ENCODE data around the gene MED12L.

Gene MED12L

DNA sequence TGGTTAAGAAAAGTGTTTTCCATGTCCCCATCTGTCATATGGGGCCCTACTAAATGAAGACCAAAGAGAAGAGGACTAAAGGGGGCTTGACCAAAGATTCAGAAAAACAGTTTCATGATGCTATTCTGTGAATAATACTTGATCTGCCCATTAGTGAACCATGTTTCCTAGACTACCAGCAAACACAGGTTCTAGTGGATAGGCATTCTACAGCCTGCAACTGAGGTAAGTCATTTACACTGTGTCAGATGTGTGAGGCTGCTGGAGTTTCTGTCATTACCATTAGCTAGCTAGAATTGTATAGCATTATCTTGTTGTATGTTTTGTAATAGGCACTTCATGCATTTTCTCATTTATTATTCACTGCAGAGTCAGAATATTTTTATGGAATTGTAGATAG is 111.0 kb downstream of the MED12L start:
- in situ Hi-C loops (cut with HindIII; ENCODE audit: low sequenced_read_pairs), result no loop called here
- H3K4me3 ChIP-seq (ENCODE audit: low read depth, low read length), result no peak overlapping the region
- TF ChIP-seq, protein P1, sequence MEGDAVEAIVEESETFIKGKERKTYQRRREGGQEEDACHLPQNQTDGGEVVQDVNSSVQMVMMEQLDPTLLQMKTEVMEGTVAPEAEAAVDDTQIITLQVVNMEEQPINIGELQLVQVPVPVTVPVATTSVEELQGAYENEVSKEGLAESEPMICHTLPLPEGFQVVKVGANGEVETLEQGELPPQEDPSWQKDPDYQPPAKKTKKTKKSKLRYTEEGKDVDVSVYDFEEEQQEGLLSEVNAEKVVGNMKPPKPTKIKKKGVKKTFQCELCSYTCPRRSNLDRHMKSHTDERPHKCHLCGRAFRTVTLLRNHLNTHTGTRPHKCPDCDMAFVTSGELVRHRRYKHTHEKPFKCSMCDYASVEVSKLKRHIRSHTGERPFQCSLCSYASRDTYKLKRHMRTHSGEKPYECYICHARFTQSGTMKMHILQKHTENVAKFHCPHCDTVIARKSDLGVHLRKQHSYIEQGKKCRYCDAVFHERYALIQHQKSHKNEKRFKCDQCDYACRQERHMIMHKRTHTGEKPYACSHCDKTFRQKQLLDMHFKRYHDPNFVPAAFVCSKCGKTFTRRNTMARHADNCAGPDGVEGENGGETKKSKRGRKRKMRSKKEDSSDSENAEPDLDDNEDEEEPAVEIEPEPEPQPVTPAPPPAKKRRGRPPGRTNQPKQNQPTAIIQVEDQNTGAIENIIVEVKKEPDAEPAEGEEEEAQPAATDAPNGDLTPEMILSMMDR (IDR thresholded peaks at IDR 0.05; ENCODE audit: low read depth, low read length), result no peak
- no peak for DNase-seq (ENCODE audit: low read depth, low spot score)

DNA sequence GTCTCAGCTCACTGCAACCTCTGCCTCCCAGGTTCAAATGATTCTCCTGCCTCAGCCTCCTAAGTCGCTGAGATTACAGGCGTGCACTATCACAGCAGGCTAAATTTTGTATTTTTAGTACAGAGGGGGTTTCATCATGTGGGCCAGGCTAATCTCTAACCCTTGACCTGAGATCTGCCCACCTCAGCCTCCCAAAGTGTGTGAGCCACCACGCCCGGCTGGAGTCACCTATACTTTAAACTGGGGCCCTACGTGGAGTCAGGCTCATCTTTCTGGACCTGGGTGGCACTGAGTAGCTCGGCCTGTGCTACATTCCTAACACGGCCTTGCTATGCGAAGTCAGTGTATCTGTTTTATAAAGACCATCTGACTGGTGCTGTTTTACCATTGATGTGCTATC is 111.8 kb downstream of the MED12L start:
- no peak overlapping the region for H3K4me3 ChIP-seq (ENCODE audit: low read depth, low read length)
- in situ Hi-C loops (cut with HindIII; ENCODE audit: low sequenced_read_pairs), result no loop called here
- TF ChIP-seq, protein P1 (IDR thresholded peaks at IDR 0.05; ENCODE audit: low read depth, low read length), result no peak
- no peak for DNase-seq (ENCODE audit: low read depth, low spot score)

GRCh38 chr3:151197981-151198767 is 112.7 kb downstream of the MED12L start:
- DNase-seq (ENCODE audit: low read depth, low spot score), result no peak
- TF ChIP-seq, protein P1 (IDR thresholded peaks at IDR 0.05; ENCODE audit: low read depth, low read length), result no peak
- H3K4me3 ChIP-seq (ENCODE audit: low read depth, low read length), result no peak overlapping the region
- in situ Hi-C loops (cut with HindIII; ENCODE audit: low sequenced_read_pairs), result no loop called here

GRCh38 chr3:151198849-151199248 is 113.4 kb downstream of the MED12L start:
- TF ChIP-seq, protein P1 (IDR thresholded peaks at IDR 0.05; ENCODE audit: low read depth, low read length), result no peak
- DNase-seq (ENCODE audit: low read depth, low spot score), result no peak
- in situ Hi-C loops (cut with HindIII; ENCODE audit: low sequenced_read_pairs), result no loop called here
- H3K4me3 ChIP-seq (ENCODE audit: low read depth, low read length), result no peak overlapping the region

DNA sequence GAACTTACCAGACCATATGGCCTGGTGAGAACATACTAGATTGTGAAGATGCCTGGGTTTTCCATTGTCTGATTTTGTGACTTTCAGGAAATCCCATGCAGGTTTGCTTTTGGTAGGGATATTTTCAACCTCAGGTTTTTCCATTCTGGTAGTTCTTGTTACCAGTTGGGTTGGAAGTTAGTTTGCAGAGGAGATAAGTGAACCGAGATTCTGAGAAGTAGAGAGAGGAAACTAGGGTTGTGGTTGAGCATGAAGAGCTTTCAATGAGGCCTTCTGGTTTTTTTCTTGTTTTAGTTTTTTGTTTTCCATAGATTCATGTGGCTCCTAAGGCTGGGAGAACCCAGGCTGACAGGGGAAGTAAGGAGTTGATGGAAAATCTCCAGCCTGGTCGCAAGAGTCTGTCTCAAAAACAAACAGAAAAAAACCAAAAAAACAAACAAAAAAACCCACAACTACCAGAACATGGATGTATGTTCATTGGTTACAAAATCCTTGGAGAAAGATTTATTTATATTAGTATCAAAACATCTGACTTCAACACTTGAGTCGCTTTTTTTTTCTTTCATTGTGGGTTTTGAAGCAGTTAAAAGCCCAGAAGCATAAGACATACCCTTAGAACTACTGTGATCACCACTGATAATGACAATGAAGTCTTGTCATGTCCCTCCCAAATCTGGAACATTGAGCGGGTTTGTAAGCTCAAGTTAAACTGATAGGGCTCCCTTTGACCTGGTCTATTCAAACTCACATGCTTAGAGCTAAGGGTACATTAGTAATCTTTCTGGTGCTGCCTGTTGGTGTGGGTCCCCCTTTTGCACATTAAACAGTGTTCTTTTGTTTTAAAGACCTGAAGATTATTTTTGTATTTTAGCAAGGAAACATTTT is 114.3 kb downstream of the MED12L start:
- DNase-seq (ENCODE audit: low read depth, low spot score), result no peak
- in situ Hi-C loops (cut with HindIII; ENCODE audit: low sequenced_read_pairs), result no loop called here
- no peak overlapping the region for H3K4me3 ChIP-seq (ENCODE audit: low read depth, low read length)
- TF ChIP-seq, protein P1 (IDR thresholded peaks at IDR 0.05; ENCODE audit: low read depth, low read length), result no peak

DNA sequence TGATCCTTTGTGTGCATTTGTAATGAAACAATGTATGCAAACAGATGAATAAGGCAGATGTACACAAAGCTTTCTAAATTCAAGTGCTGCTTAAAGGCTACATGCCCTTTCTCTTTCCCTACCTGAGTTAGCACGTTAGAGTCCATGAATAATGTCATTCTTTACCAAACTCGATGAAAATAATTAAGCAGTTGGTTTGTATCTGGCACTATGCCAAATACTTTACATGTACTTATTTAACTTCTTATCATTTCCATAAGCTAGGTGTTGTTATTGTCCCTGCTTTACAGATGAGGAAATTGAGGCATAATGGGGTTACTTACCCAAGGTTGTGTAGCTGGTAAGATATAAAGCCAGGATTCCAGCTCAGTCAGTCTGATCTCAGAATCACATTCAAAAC is 115.1 kb downstream of the MED12L start:
- in situ Hi-C loops (cut with HindIII; ENCODE audit: low sequenced_read_pairs), result no loop called here
- peak; percentile 22 for DNase-seq (ENCODE audit: low read depth, low spot score)
- TF ChIP-seq, protein P1 (IDR thresholded peaks at IDR 0.05; ENCODE audit: low read depth, low read length), result no peak
- no peak overlapping the region for H3K4me3 ChIP-seq (ENCODE audit: low read depth, low read length)

All from astrocyte of the spinal cord (primary cell).